BJ (cell line): ENCODE measurements around the gene SLC9A5. TPM values are rescaled to one million over a fixed set of nuclear protein-coding genes. Genes with fewer than 3 reads are reported as not detected.

Experiments used
- CTCF ChIA-PET: fragments of 350-600 bp; formaldehyde crosslinking; extraction: SDS; loops from one replicate; lab custom pipeline; 2021; ENCODE audit warnings: antibody characterized with exemption, inconsistent platforms; lab: Yijun Ruan, JAX
- POLR2A ChIA-PET: fragments of 300-600 bp; sonication (Branson Sonifier 250); formaldehyde crosslinking; extraction: SDS; loops from one replicate; lab custom pipeline; 2021; ENCODE audit warnings: antibody characterized with exemption; lab: Charles Lee
- DNase-seq: peaks from one replicate; pipeline ENCODE4 v3.0.0-alpha.2; 2011; ENCODE audit warnings: low read depth
- H3K27me3 ChIP-seq: 2 replicates; pipeline ENCODE4 v1.6.0; 2011; ENCODE audit warnings: low read length; ENCODE audit not compliant: control insufficient read depth, insufficient read depth
- H3K36me3 ChIP-seq: 2 replicates; pipeline ENCODE4 v1.5.1; 2011; ENCODE audit warnings: low read length; ENCODE audit not compliant: control insufficient read depth, insufficient read depth
- H3K4me3 ChIP-seq: 2 replicates; pipeline ENCODE4 v1.5.1; 2011; ENCODE audit warnings: low read depth, mild to moderate bottlenecking, control low read depth, low read length
- CTCF ChIP-seq: IDR thresholded peaks from 2 replicates; pipeline ENCODE4 v1.5.1; 2011; ENCODE audit warnings: low read depth, mild to moderate bottlenecking, control low read depth, inconsistent platforms, low read length, moderate library complexity; ENCODE audit not compliant: insufficient read depth
- polyA plus RNA-seq: library from polyadenylated mRNA; depleted of rRNA; stranded (reverse); fragments of >200 nt; gene quantifications from 2 replicates; pipeline ENCODE4 v1.2.3, GENCODE V29; 2011

The SLC9A5 gene
- polyA plus RNA-seq, 1 experiment, result 2.6 TPM

GRCh38 chr16:67257486-67258160, 8.8 kb downstream of the SLC9A5 start:
- POLR2A ChIA-PET, result no interaction called here
- peaks cover 3% of the 10 kb centered on the region for H3K36me3 ChIP-seq
- CTCF ChIA-PET, result interaction anchor here (0.7 to 6.5 kb wide), 4 partner anchors 9 to 208 kb away, joined by 3 to 56 read pairs (median 8); partner anchors contain the start of genes FHOD1 and SLC9A5
- TF ChIP-seq CTCF, result no peak
- no peaks in the 10 kb centered on the region for H3K27me3 ChIP-seq
- no peak overlapping the region for H3K4me3 ChIP-seq
- DNase-seq, result no peak

GRCh38 chr16:67258161-67258835, 9.5 kb downstream of the SLC9A5 start:
- Histone ChIP-seq H3K27me3 (no peaks in the 10 kb centered on the region), H3K4me3 (no peak overlapping the region), H3K36me3 (no peaks in the 10 kb centered on the region; the same call in none of the 2 replicates)
- ChIA-PET POLR2A (no interaction called here), CTCF (interaction anchor here (0.6 to 6.5 kb wide), 5 partner anchors 11 to 207 kb away, joined by 3 to 56 read pairs (median 4); partner anchors contain the start of gene FHOD1)
- no peak for DNase-seq
- TF ChIP-seq CTCF, result no peak

- TF ChIP-seq CTCF, result no peak
- POLR2A ChIA-PET, result no interaction called here
- H3K36me3 ChIP-seq, result no peaks in the 10 kb centered on the region; the same call in none of the 2 replicates
- CTCF ChIA-PET, result interaction anchor here (0.9 to 6.5 kb wide), 14 partner anchors 10 to 221 kb away, joined by 3 to 56 read pairs (median 8); partner anchors contain the start of genes ATP6V0D1, FHOD1, SLC9A5 and TPPP3
- H3K27me3 ChIP-seq, result no peaks in the 10 kb centered on the region
- DNase-seq, result no peak
- H3K4me3 ChIP-seq, result no peak overlapping the region
Measured at GRCh38 chr16:67259705-67260104, 10.9 kb downstream of the SLC9A5 start.

GRCh38 chr16:67260426-67261063, 11.8 kb downstream of the SLC9A5 start:
- no peaks in the 10 kb centered on the region for H3K27me3 ChIP-seq
- POLR2A ChIA-PET, result interaction anchor here (0.6 kb wide), 1 partner anchor 18 kb away, joined by 3 read pairs; the partner anchor contains the start of gene PLEKHG4
- TF ChIP-seq CTCF, result peak; percentile 73
- no peak for DNase-seq
- H3K4me3 ChIP-seq, result no peak overlapping the region
- CTCF ChIA-PET, result interaction anchor here (0.5 to 6.5 kb wide), 42 partner anchors 9 to 220 kb away, joined by 3 to 56 read pairs (median 4); partner anchors contain the start of genes ATP6V0D1, FHOD1, KCTD19 and LRRC36
- H3K36me3 ChIP-seq, result no peaks in the 10 kb centered on the region; the same call in none of the 2 replicates
